Psoas muscle (tissue), 8 donors: ENCODE data around the gene WWC1. TPM values are rescaled to one million over a fixed set of nuclear protein-coding genes. Genes with fewer than 3 reads are reported as not detected.

ENCODE experiments used
- ATAC-seq, 4 donors: fragments of 200-7000 bp; cut with Tn5 transposase; one replicate each; pipeline ENCODE4 v1.9.1; 2020; ENCODE audit warnings: moderate library complexity in 3 of 4, mild to moderate bottlenecking in 2 of 4
- DNase-seq, 2 donors: peaks; one replicate each; pipeline ENCODE4 v3.0.0-alpha.2; 2020
- H3K27ac ChIP-seq: fragments of 200-600 bp; one replicate; pipeline ENCODE4 v1.8.0; 2022
- H3K27me3 ChIP-seq, 3 donors: fragments of 200-600 bp in 1 of 3; one replicate each; pipeline versions ENCODE4 v1.6.1 to v1.8.0; 2013 to 2022; ENCODE audit warnings: low read length in 2 of 3, mild to moderate bottlenecking in 2 of 3, moderate library complexity in 1 of 3; ENCODE audit not compliant: insufficient read depth in 3 of 3
- H3K36me3 ChIP-seq, 2 donors: fragments of 200-600 bp in 1 of 2; one replicate each; pipeline versions ENCODE4 v1.6.1 to v1.8.0; 2013 to 2022; ENCODE audit warnings: low read depth in 1 of 2, mild to moderate bottlenecking in 1 of 2, moderate library complexity in 1 of 2; ENCODE audit not compliant: insufficient read depth in 1 of 2
- H3K4me1 ChIP-seq: fragments of 200-600 bp; one replicate; pipeline ENCODE4 v1.8.0; 2022
- H3K4me3 ChIP-seq: fragments of 200-600 bp; one replicate; pipeline ENCODE4 v1.8.0; 2022; ENCODE audit warnings: mild to moderate bottlenecking
- H3K9me3 ChIP-seq: fragments of 200-600 bp; one replicate; pipeline ENCODE4 v1.8.0; 2022
- CTCF ChIP-seq: fragments of 200-600 bp; IDR thresholded peaks from one replicate; pipeline ENCODE4 v1.8.0; 2022; ENCODE audit warnings: antibody characterized with exemption
- WGBS, 3 donors: extraction: QIAGEN DNeasy Blood & Tissue Kit; methylation state at CpG; one replicate each; pipeline versions ENCODE4 v1.1.6 to v1.1.7; 2013; 5-methylcytosine and 5-hydroxymethylcytosine counted together
- intact Hi-C, 2 donors: fragments of 100-400 bp; cut with DNase I; formaldehyde crosslinking; loops; one replicate each; pipeline versions ENCODE4 v1.11.0 to v1.14.2; 2022
- polyA plus RNA-seq, 3 donors: library from polyadenylated mRNA; stranded (reverse); fragments of 200-250 nt; gene quantifications; one replicate each; pipeline ENCODE4 v1.2.3, GENCODE V29; 2013
- total RNA-seq, 4 donors: library from RNA; stranded (reverse); fragmentation: NEBNext Ultra II Directional in 2 of 4; extraction: Animal tissue kit (Norgen Biotek cat#: 25700) in 2 of 4; gene quantifications; one replicate each; pipeline versions ENCODE4 v1.2.1 to v1.2.4, GENCODE V29; 2021 to 2023
- donor health status: healthy with polysubstance abuse.
- donor health status: DM: no; HTN: no; CAD: no; lungs with moderate emphysema.
- donor health status: Bipolar disorder and iron deficiency.
- donor health status: healthy.
- donor health status: DM: yes; HTN: yes; CAD: no.
- donor health status: DM: no; HTN: no; CAD: no.
- donor health status: DM: no; HTN: no; CAD: no.
- donor health status: DM: yes; HTN: yes; CAD: no.

The WWC1 gene
- total and polyA plus RNA-seq, 7 donors, result 0.03 to 0.25 (median 0.08) TPM; not detected in 3

DNA sequence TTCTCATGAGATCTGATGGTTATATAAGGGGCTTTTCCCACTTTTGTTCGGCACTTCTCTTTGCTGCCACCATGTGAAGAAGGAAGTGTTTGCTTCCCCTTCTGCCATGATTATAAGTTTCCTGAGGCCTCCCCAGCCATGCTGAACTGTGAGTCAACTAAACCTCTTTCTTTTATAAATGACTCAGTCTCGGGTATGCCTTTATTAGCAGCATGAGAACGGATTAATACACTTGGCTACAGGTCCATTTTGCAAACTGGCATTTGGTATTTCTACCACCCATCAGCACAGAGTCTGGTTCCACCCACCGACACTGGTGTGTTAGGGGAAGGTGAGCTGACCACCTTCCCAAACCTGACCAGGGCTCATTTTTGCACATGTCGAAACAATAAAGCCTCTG is 146.9 kb downstream of the WWC1 start:
- no peaks in the 10 kb centered on the region for H3K27me3 ChIP-seq
- intact Hi-C loops, result no loop called here
- H3K36me3 ChIP-seq, result no peaks in the 10 kb centered on the region
- DNase-seq, result no peak
- no peak overlapping the region for H3K27ac ChIP-seq
- H3K4me3 ChIP-seq, result no peak overlapping the region
- no peaks in the 10 kb centered on the region for H3K9me3 ChIP-seq
- no peaks in the 10 kb centered on the region for H3K4me1 ChIP-seq
- no peak for TF ChIP-seq CTCF
- no peak for ATAC-seq
- 62 to 64% (median 64%) methylated on average over 5 of the region's 5 CpGs for WGBS, 3 donors

DNA sequence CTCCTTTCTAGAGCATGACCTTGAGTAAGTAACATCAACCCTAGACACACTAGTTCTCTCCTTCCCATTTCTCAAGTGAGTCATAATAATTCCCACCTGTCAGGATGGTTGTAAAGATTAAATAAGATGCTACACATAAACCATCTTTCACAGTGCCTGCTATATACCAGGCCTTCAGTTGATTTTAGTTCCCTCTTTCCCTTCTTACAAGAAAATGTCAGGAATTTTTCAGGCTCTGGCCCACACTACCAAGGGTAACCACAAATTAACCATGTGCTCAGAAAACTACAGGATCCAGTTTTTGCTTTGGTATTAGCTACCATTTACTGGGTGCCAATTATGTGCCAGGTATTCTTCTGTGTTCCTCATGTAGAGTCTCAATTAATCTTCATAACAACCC is 152.1 kb downstream of the WWC1 start:
- H3K36me3 ChIP-seq, result no peaks in the 10 kb centered on the region
- no peak overlapping the region for H3K27ac ChIP-seq
- ATAC-seq, result no peak
- no peaks in the 10 kb centered on the region for H3K4me1 ChIP-seq
- H3K4me3 ChIP-seq, result no peak overlapping the region
- H3K27me3 ChIP-seq, result no peaks in the 10 kb centered on the region
- no peak for TF ChIP-seq CTCF
- DNase-seq, result no peak
- H3K9me3 ChIP-seq, result no peaks in the 10 kb centered on the region
- intact Hi-C loops, result no loop called here

DNA sequence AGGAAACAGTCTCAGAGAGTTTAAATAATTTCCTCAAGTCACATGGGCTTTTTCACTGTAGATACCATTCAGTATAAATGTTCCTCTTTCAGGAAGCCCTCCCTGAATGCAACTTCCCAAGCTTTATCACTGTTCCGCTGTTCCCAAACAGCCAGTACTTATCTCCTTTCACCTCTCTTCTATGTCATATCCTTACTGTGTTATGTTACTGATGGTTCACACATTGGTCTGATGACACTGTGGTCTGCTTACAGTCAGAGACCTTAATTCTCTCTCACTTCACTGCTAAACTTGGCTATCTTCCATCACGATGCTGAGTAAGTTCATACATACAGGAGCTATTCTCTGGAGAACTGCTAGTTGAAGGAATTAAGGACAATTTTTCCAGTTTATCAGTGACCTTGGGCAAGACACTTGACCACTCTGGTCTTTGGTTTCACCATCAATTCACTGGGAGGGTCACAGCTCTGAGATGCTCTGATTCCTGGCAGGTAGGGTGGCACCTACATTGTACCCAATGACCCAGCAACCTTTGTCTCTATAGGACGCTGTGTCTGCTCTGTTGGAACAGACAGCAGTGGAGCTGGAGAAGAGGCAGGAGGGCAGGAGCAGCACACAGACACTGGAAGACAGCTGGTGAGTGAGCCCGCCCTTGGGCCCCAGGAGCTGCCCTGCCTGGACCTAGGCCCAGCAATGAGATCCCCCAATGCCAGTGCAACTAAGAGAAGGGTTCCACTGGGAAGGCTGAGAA is 152.7 kb downstream of the WWC1 start:
- Histone ChIP-seq H3K4me3 (no peak overlapping the region), H3K36me3 (no peaks in the 10 kb centered on the region), H3K27ac (no peak overlapping the region), H3K27me3 (no peaks in the 10 kb centered on the region), H3K4me1 (no peaks in the 10 kb centered on the region), H3K9me3 (no peaks in the 10 kb centered on the region)
- no peak for TF ChIP-seq CTCF
- intact Hi-C loops, result no loop called here
- ATAC-seq, result no peak
- WGBS, 3 donors, result 79 to 92% (median 84%) methylated on average over 4 of the region's 4 CpGs
- DNase-seq, result no peak

DNA sequence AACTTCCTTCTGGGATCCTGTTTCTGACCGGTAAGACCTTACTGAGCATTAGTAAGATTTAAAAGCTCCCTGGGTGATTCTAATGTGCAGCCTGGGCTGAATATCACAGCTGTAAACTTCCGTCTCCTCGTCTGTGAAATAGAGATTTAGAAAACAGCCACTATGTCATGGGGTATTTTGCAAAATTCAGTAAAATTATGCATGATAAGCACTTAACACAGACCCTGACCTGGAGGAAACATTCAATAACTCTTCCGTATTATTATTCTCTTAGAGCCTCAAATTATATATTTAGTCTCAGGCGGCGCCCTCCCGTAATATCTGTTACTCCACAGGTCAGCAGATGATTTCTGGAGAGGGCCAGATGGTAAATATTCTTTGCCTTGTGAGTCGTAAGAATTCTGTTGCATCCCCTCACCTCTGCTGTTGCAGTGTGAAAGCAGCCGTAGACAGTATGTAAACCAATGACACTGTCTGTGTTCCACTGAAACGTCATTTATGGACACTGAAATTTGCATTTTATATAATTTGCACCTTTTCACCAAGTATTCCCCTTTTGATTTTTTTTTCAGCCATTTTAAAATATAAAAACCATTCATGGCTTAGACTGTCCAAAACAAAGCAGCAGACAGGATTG is 155.7 kb downstream of the WWC1 start:
- H3K27me3 ChIP-seq, result no peaks in the 10 kb centered on the region
- no peak for ATAC-seq
- TF ChIP-seq CTCF, result no peak
- no peak overlapping the region for H3K4me3 ChIP-seq
- H3K36me3 ChIP-seq, result no peaks in the 10 kb centered on the region
- no peak for DNase-seq
- no peaks in the 10 kb centered on the region for H3K4me1 ChIP-seq
- no peak overlapping the region for H3K27ac ChIP-seq
- H3K9me3 ChIP-seq, result no peaks in the 10 kb centered on the region
- intact Hi-C loops, result no loop called here
- 45 to 49% (median 47%) methylated on average over 10 of the region's 10 CpGs for WGBS, 3 donors
